GM12878 (cell line): ENCODE measurements around the gene BCL2. TPM values are rescaled to one million over a fixed set of nuclear protein-coding genes. Genes with fewer than 3 reads are reported as not detected.

Experiments
- ATAC-seq: fragments of 200-7000 bp; cut with Tn5 transposase; 3 replicates; pipeline ENCODE4 v1.9.1; 2020; ENCODE audit warnings: mild to moderate bottlenecking, moderate library complexity
- BruUV-seq: library from RNA; stranded (reverse); fragments of 400-500 nt; replicated peaks from 2 replicates; lab custom pipeline; 2021; lab: Mats Ljungman, UMichigan
- CTCF ChIA-PET: fragments of 300-600 bp; sonication (Branson Sonifier 250); formaldehyde crosslinking; extraction: SDS; loops from one replicate; lab custom pipeline; 2021; ENCODE audit warnings: inconsistent platforms; lab: Yijun Ruan, JAX
- POLR2A ChIA-PET: fragments of 350-600 bp; formaldehyde crosslinking; extraction: SDS; loops from one replicate; lab custom pipeline; 2021; ENCODE audit warnings: inconsistent platforms; lab: Charles Lee
- RAD21 ChIA-PET: fragments of 300-600 bp; sonication (Branson Sonifier 250); formaldehyde crosslinking; loops from one replicate; lab custom pipeline; 2023; ENCODE audit warnings: antibody characterized with exemption; ENCODE audit not compliant: unreplicated experiment; lab: Charles Lee
- SMC1A ChIA-PET: fragments of 300-600 bp; sonication (Branson Sonifier 250); formaldehyde crosslinking; loops from one replicate; lab custom pipeline; 2023; ENCODE audit not compliant: unreplicated experiment, uncharacterized antibody; lab: Charles Lee
- DNase-seq: peaks from one replicate; pipeline ENCODE4 v3.0.0-alpha.2; 2011; ENCODE audit warnings: low read depth, low spot score
- FAIRE-seq: peaks from 3 replicates; lab custom pipeline; 2011; peaks lifted over from hg19 to GRCh38; lab: Jason Lieb, UNC
- H2AFZ ChIP-seq: 2 replicates; pipeline ENCODE4 v1.6.0; 2011; ENCODE audit warnings: low read depth, low read length, control low read depth; ENCODE audit not compliant: control insufficient read depth
- H3K27ac ChIP-seq: 2 replicates; pipeline ENCODE4 v1.5.1; 2011; ENCODE audit warnings: control low read depth; ENCODE audit not compliant: control insufficient read depth, insufficient read depth
- H3K27me3 ChIP-seq, 2 experiments: replicated peaks in 1 of 2; 2 replicates each; pipeline versions ENCODE4 v1.6.0 to v1.6.1; 2011; ENCODE audit warnings: low read length in 1 of 2; ENCODE audit not compliant: control insufficient read depth in 2 of 2, insufficient read depth in 2 of 2
- H3K36me3 ChIP-seq, 2 experiments: 2 replicates each; pipeline ENCODE4 v1.5.1; 2011; ENCODE audit warnings: low read length in 1 of 2; ENCODE audit not compliant: control insufficient read depth in 2 of 2, insufficient read depth in 2 of 2
- H3K4me1 ChIP-seq: 2 replicates; pipeline ENCODE4 v1.6.1; 2011; ENCODE audit warnings: mild to moderate bottlenecking, low read length, moderate library complexity, mixed read lengths; ENCODE audit not compliant: control insufficient read depth, insufficient read depth
- H3K4me2 ChIP-seq: 2 replicates; pipeline ENCODE4 v1.6.0; 2011; ENCODE audit warnings: control low read depth; ENCODE audit not compliant: control insufficient read depth, insufficient read depth
- H3K4me3 ChIP-seq: fragments of 200-600 bp; sonication (generic); 2 replicates; pipeline ENCODE4 v1.5.1; 2016
- H3K79me2 ChIP-seq: 2 replicates; pipeline ENCODE4 v1.6.0; 2011; ENCODE audit warnings: low read length; ENCODE audit not compliant: control insufficient read depth, insufficient read depth
- H3K9ac ChIP-seq: 2 replicates; pipeline ENCODE4 v1.8.0; 2011; ENCODE audit warnings: low read length, control low read depth, mixed read lengths; ENCODE audit not compliant: control insufficient read depth, insufficient read depth
- H3K9me3 ChIP-seq: replicated peaks from 3 replicates; pipeline ENCODE4 v1.5.1; 2011; ENCODE audit warnings: mild to moderate bottlenecking, low read length; ENCODE audit not compliant: control insufficient read depth, insufficient read depth
- H4K20me1 ChIP-seq: 2 replicates; pipeline ENCODE4 v1.6.0; 2011; ENCODE audit not compliant: control insufficient read depth, insufficient read depth
- NFYA ChIP-seq: IDR thresholded peaks from 2 replicates; pipeline ENCODE4 v1.6.1; 2011; ENCODE audit warnings: low read depth, mild to moderate bottlenecking, low read length, improper control_type of control experiment, borderline replicate concordance
- ZBTB33 ChIP-seq: fragments of 450-650 bp; IDR thresholded peaks from 2 replicates; pipeline ENCODE4 v1.6.1; 2017; ENCODE audit warnings: mild to moderate bottlenecking
- WGBS: methylation state at CpG from one replicate; pipeline ENCODE4 v1.1.6; 2016; ENCODE audit warnings: low lambda C conversion rate; ENCODE audit not compliant: insufficient replicate concordance, insufficient coverage; ENCODE audit errors: missing lambda C conversion rate; 5-methylcytosine and 5-hydroxymethylcytosine counted together
- in situ Hi-C: fragments of 300-500 bp; cut with MboI; formaldehyde crosslinking; loops from 9 replicates; pipeline ENCODE4 v1.14.3; 2018; ENCODE audit warnings: mixed read lengths
- intact Hi-C: fragments of 100-400 bp; cut with micrococcal nuclease; formaldehyde crosslinking; loops from one replicate; pipeline ENCODE4 v1.14.2; 2022; ENCODE audit not compliant: unreplicated experiment
- polyA plus RNA-seq, 11 experiments: library from polyadenylated mRNA; depleted of rRNA in 4 of 11; unstranded in 6 of 11; stranded (reverse) in 5 of 11; fragments of >200 nt; fragmentation: Nextera tagmentation in 4 of 11; fragmentation: Illumina TruSeq in 1 of 11; extraction: Ambion mirVana in 4 of 11; extraction: Trizol in 1 of 11; gene quantifications; 1 replicate in 1 of 11; 2 replicates in 10 of 11; pipeline versions ENCODE4 v1.2.1 to v1.2.3, GENCODE V29; 2011 to 2016; ENCODE audit warnings: inconsistent platforms in 2 of 11, missing spikeins in 2 of 11, low read depth in 1 of 11
- total RNA-seq, 4 experiments: library from RNA; depleted of rRNA in 3 of 4; stranded (reverse); fragments of >200 nt in 3 of 4; fragmentation: Illumina TruSeq in 1 of 4; extraction: Trizol in 1 of 4; gene quantifications; 2 replicates each; pipeline versions ENCODE4 v1.2.1 to v1.2.3, GENCODE V29; 2013 to 2021

Gene BCL2
- total and polyA plus RNA-seq, 10 of the 15 experiments (the other 5 are each of a cell fraction or from before 2014, with no cell fraction given): 4.1 to 47.8 (median 19.3) TPM

GRCh38 chr18:63088262-63088661, 231.3 kb downstream of the BCL2 start:
- no peak overlapping the region for H3K9ac ChIP-seq
- H3K27ac ChIP-seq: no peak overlapping the region
- ChIA-PET CTCF (interaction anchor here (0.8 kb wide), 1 partner anchor 229 kb away, joined by 3 read pairs; no protein-coding TSS in a partner anchor), POLR2A (interaction anchor here (0.6 kb wide), 1 partner anchor 277 kb away, joined by 4 read pairs; no protein-coding TSS in a partner anchor)
- H2AFZ ChIP-seq: no peak overlapping the region
- H3K4me2 ChIP-seq: no peak overlapping the region
- H4K20me1 ChIP-seq: no peaks in the 10 kb centered on the region
- 83% methylated on average over 7 of the region's 7 CpGs for WGBS
- no peak for TF ChIP-seq ZBTB33
- no peak for TF ChIP-seq NFYA
- TF ChIP-seq, all 136 proteins: peak for 0
- no peak for FAIRE-seq
- no peaks in the 10 kb centered on the region for H3K27me3 ChIP-seq
- no peaks in the 10 kb centered on the region for H3K36me3 ChIP-seq
- ATAC-seq: no peak
- no peak overlapping the region for H3K4me3 ChIP-seq
- SMC1A ChIA-PET: interaction anchor here (0.6 kb wide), 1 partner anchor 975 kb away, joined by 3 read pairs; no protein-coding TSS in a partner anchor
- DNase-seq: no peak
- in situ Hi-C loops: no loop called here
- H3K79me2 ChIP-seq: no peaks in the 10 kb centered on the region
- intact Hi-C loops: no loop called here
- H3K9me3 ChIP-seq: no peaks in the 10 kb centered on the region; the same call in 2 of the 3 replicates
- RAD21 ChIA-PET: no interaction called here
- BruUV-seq: no TSS peak
- H3K4me1 ChIP-seq: no peaks in the 10 kb centered on the region
